Astrocyte of the spinal cord (primary cell): Measurements from ENCODE around the gene SPATA31C1.
"Not testable (repeated sequence)": the region's sequence is repeated elsewhere in the genome, so short reads cannot be mapped to it uniquely, and the experiment has no call there.

Source experiments
- DNase-seq: peaks from one replicate; pipeline ENCODE4 v3.0.0; 2011; ENCODE audit warnings: low read depth, low spot score
- H3K4me3 ChIP-seq: 2 replicates; pipeline ENCODE4 v1.5.1; 2011; ENCODE audit warnings: low read depth, mild to moderate bottlenecking, low read length, moderate library complexity
- CTCF ChIP-seq: IDR thresholded peaks from 2 replicates; pipeline ENCODE4 v1.5.1; 2012; ENCODE audit warnings: low read depth, mild to moderate bottlenecking, low read length, inconsistent platforms
- in situ Hi-C: cut with HindIII; loops from 2 replicates; pipeline ENCODE4 v1.10.0; 2017; ENCODE audit warnings: low sequenced_read_pairs

Gene SPATA31C1

GRCh38 chr9:87891754-87892153, 26.0 kb upstream of the SPATA31C1 start:
- no peak for TF ChIP-seq CTCF
- no peak for DNase-seq
- no peak overlapping the region for H3K4me3 ChIP-seq
- in situ Hi-C loops = no loop called here

- TF ChIP-seq CTCF = no peak
- in situ Hi-C loops = no loop called here
- H3K4me3 ChIP-seq = no peak overlapping the region
- DNase-seq = no peak
These were observed 24.8 kb upstream of the SPATA31C1 start for GRCh38 chr9:87892956-87893355.

GRCh38 chr9:87894998-87895625, 22.6 kb upstream of the SPATA31C1 start:
- DNase-seq = no peak
- TF ChIP-seq CTCF = peak; percentile 10
- H3K4me3 ChIP-seq = no peak overlapping the region
- in situ Hi-C loops = no loop called here

- in situ Hi-C loops = no loop called here
- no peak overlapping the region for H3K4me3 ChIP-seq
- DNase-seq = no peak
- TF ChIP-seq CTCF = no peak
These were observed 20.9 kb upstream of the SPATA31C1 start for GRCh38 chr9:87896891-87897290.

GRCh38 chr9:87898151-87898550, 19.6 kb upstream of the SPATA31C1 start:
- in situ Hi-C loops = no loop called here
- peak; percentile 23 for DNase-seq
- no peak overlapping the region for H3K4me3 ChIP-seq
- TF ChIP-seq CTCF = no peak

GRCh38 chr9:87902371-87902770, 15.4 kb upstream of the SPATA31C1 start:
- H3K4me3 ChIP-seq, DNase-seq, in situ Hi-C loops: not testable (repeated sequence)

- no peak for TF ChIP-seq CTCF
- in situ Hi-C loops = no loop called here
- no peak overlapping the region for H3K4me3 ChIP-seq
- DNase-seq = no peak
These were observed 8.3 kb upstream of the SPATA31C1 start for GRCh38 chr9:87909310-87910041.
